Measurements from ENCODE around the gene KRAS. TPM values are rescaled to one million over a fixed set of nuclear protein-coding genes. Genes with fewer than 3 reads are reported as not detected.

KRAS gene
- total and polyA plus RNA-seq, 2 of the 13 experiments (the other 11 are each of a cell fraction or from before 2014, with no cell fraction given), result 6.5 to 9.8 TPM

- Histone ChIP-seq H2AFZ (ENCODE audit: low read length) (no peak overlapping the region), H3K9me3 (ENCODE audit: low read length) (no peaks in the 10 kb centered on the region), H3K79me2 (ENCODE audit: insufficient read depth, low read length) (no peaks in the 10 kb centered on the region), H3K36me3 (replicated peaks in 1 of 2; ENCODE audit: control insufficient read depth in 1 of 2, insufficient read depth in 2 of 2, low read length in 2 of 2) (no peaks in the 10 kb centered on the region), H3K4me3 (replicated peaks in 1 of 3; ENCODE audit: insufficient read depth in 1 of 3, low read depth in 2 of 3, low read length in 3 of 3) (no peak overlapping the region), H3K27ac (ENCODE audit: extremely low read length, insufficient read depth, low read length) (no peak overlapping the region), H3K4me2 (ENCODE audit: low read depth, low read length) (no peak overlapping the region), H4K20me1 (ENCODE audit: insufficient read depth, low read length) (no peaks in the 10 kb centered on the region), H3K27me3 (ENCODE audit: control insufficient read depth in 1 of 2, insufficient read depth in 2 of 2, low read length in 2 of 2) (no peaks in the 10 kb centered on the region), H3K9ac (ENCODE audit: insufficient read depth, low read depth, low read length) (no peak overlapping the region), H3K4me1 (ENCODE audit: insufficient read depth, low read length) (peaks cover 9% of the 10 kb centered on the region)
- ChIA-PET CTCF (ENCODE audit: low intra/inter-chr PET ratio, low total read pairs) (no interaction called here), POLR2A (no interaction called here)
- no peak for TF ChIP-seq EEA1 (CRISPR knock-in tag; IDR thresholded peaks at IDR 0.05; ENCODE audit: borderline replicate concordance)
- BruUV-seq (replicated peaks), result no TSS peak
- FAIRE-seq (no peak), DNase-seq (ENCODE audit: low spot score) (no peak), ATAC-seq (no peak)
- 62% methylated on average over 2 of the region's 2 CpGs for WGBS (ENCODE audit: low lambda C conversion rate)
- in situ Hi-C loops (cut with HindIII; ENCODE audit: extremely low pct_ligation_motif_present, low pct_unique_long_range_greater_than_20kb), result no loop called here
- intact Hi-C loops (cut with micrococcal nuclease; ENCODE audit: unreplicated experiment), result no loop called here
Measured at GRCh38 chr12:25187781-25188180, 62.9 kb downstream of the KRAS start.

- no peak for TF ChIP-seq CBX2 (IDR thresholded peaks at IDR 0.05; ENCODE audit: low read depth, low read length)
- TF ChIP-seq CBX2 (CRISPR knock-in tag; IDR thresholded peaks at IDR 0.05; ENCODE audit: low read depth), result no peak
- TF ChIP-seq PTBP1 (IDR thresholded peaks at IDR 0.05; ENCODE audit: low read depth, low read length, poor library complexity, severe bottlenecking), result no peak
- TF ChIP-seq ZNF383 (CRISPR knock-in tag; IDR thresholded peaks at IDR 0.05; ENCODE audit: borderline replicate concordance), result no peak
- TF ChIP-seq PRDM15 (CRISPR knock-in tag; IDR thresholded peaks at IDR 0.05), result peak; percentile 67; the same call in 1 of the 2 replicates
- no peak for TF ChIP-seq ZNF747 (CRISPR knock-in tag; IDR thresholded peaks at IDR 0.05; ENCODE audit: borderline replicate concordance)
- no peak for TF ChIP-seq ZNF260 (CRISPR knock-in tag; IDR thresholded peaks at IDR 0.05; ENCODE audit: borderline replicate concordance, low read depth)
- TF ChIP-seq RBFOX2 (IDR thresholded peaks at IDR 0.05; ENCODE audit: low read depth, low read length), result no peak
- no peak for TF ChIP-seq SMAD1 (CRISPR knock-in tag; IDR thresholded peaks at IDR 0.05; ENCODE audit: borderline replicate concordance, low read depth)
- 1% methylated on average over 3 of the region's 3 CpGs for WGBS (ENCODE audit: low lambda C conversion rate)
- peak; percentile 35; the same call in 1 of the 3 replicates for ATAC-seq
- Histone ChIP-seq H2AFZ (ENCODE audit: low read length) (no peak overlapping the region), H3K4me1 (ENCODE audit: insufficient read depth, low read length) (peaks cover 9% of the 10 kb centered on the region), H3K27ac (ENCODE audit: extremely low read length, insufficient read depth, low read length) (no peak overlapping the region), H3K9me3 (ENCODE audit: low read length) (no peaks in the 10 kb centered on the region), H4K20me1 (ENCODE audit: insufficient read depth, low read length) (no peaks in the 10 kb centered on the region), H3K9ac (ENCODE audit: insufficient read depth, low read depth, low read length) (no peak overlapping the region), H3K4me2 (ENCODE audit: low read depth, low read length) (peak overlapping the region; percentile 36), H3K36me3 (replicated peaks in 1 of 2; ENCODE audit: control insufficient read depth in 1 of 2, insufficient read depth in 2 of 2, low read length in 2 of 2) (no peaks in the 10 kb centered on the region), H3K27me3 (ENCODE audit: control insufficient read depth in 1 of 2, insufficient read depth in 2 of 2, low read length in 2 of 2) (no peaks in the 10 kb centered on the region), H3K4me3 (replicated peaks in 1 of 3; ENCODE audit: insufficient read depth in 1 of 3, low read depth in 2 of 3, low read length in 3 of 3) (no peak overlapping the region), H3K79me2 (ENCODE audit: insufficient read depth, low read length) (no peaks in the 10 kb centered on the region)
- DNase-seq (ENCODE audit: low spot score), result peak; percentile 30
- POLR2A ChIA-PET, result no interaction called here
- intact Hi-C loops (cut with micrococcal nuclease; ENCODE audit: unreplicated experiment), result no loop called here
- no TSS peak for BruUV-seq (replicated peaks)
- in situ Hi-C loops (cut with HindIII; ENCODE audit: extremely low pct_ligation_motif_present, low pct_unique_long_range_greater_than_20kb), result no loop called here
- CTCF ChIA-PET (ENCODE audit: low intra/inter-chr PET ratio, low total read pairs), result no interaction called here
- FAIRE-seq, result no peak
Measured at GRCh38 chr12:25186788-25187402, 63.8 kb downstream of the KRAS start.
